G401.6 (cell line): ENCODE measurements around the gene TRAF3IP3.

Experiments used
- FAIRE-seq: peaks from 2 replicates; lab custom pipeline; 2012; peaks lifted over from hg19 to GRCh38; lab: Jason Lieb, UNC

Gene TRAF3IP3

DNA sequence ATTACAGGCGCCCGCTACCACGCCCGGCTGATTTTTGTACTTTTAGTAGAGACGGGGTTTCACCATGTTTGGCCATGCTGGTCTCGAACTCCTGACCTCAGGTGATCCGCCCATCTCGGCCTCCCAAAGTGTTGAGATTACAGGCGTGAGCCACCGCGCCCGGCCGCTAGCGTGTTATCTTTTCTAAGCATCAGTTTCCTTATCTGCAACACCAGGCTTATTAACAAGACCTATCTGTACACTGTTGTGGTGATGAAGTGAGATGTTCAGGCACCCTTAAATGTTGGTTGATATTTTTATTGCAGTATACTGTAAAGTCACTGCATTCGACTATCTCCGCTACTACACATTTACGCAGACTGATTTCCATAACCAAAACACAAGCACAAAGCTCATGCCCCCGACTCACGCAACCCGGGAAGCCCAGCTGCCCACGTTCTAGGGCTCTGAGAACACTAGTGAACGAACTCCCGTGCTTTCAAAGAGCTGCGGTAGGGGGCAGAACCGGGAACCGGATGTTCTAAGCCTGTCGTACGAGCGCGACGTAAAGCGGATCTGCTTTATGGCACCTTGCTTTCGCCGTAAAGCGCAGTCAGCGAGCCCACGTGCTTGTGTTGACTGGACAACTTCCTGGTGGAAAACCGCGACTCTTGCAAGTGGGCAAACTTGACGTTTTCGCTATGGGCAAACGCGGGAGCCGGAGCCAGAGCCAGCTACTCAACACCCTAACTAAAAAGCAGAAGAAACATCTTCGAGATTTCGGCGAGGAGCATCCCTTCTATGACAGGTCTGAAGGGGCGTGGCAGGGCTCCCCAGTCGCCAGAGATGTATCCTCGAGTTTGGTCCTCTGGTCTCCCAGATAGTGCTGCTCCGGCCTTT, 71.8 kb downstream of the TRAF3IP3 start, which contains the start of gene UTP25:
UTP25 (plus strand) TSS at position 589 of the 879 bp plus-strand sequence; CDS start at position 681, 92 bp downstream.
- FAIRE-seq: peak; percentile 95

DNA sequence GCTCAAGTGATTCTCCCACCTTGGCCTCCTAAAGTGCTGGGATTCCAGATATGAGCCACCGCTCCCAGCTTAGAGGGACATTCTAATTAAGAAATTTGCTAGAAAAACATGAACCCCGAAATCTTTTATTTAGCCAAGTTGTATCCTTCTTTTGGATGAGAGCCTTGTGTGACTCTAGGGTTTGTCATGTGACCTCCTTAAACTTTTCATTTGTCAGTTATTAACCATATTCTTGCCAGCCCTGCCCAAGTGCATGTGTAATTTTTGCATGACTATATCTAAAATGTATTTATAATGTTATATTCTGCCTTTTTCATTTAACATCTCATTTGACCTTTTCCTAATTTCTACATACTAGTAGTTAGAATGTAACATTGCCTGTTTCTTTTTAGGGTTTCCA, 73.9 kb downstream of the TRAF3IP3 start:
- no peak for FAIRE-seq

DNA sequence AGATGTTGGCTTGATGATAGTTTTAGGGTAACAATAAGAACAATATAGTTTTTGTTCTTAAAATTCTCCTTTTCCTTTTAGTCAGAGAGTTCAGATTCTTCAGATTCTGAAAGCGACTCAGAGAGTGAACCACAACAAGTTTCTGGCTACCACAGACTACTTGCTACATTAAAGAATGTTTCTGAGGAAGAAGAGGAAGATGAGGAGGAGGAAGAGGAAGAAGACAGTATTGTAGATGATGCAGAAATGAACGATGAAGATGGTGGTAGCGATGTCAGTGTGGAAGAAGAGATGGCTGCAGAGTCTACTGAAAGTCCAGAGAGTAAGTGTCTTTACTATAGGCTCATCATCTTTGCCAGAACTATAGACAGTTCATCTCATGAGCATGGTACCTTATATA, 74.9 kb downstream of the TRAF3IP3 start:
- no peak for FAIRE-seq

DNA sequence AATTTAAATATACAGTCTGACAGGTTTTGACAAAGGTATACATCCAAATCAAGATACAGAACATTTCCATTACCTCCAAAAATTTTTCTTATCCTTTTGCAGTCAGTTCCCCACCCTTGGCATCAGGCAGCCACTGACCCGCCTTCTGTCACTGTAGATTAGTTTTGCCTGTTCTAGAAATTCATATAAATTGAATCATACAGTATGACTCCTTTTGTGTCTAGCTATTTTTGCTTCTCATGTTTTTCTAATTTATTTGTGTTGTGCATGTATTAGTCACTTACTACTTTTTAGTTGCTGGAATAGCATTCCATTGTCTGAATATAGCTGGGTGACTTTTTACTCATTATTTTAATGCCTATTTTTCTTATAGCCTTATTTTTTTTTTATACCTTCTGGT, 75.8 kb downstream of the TRAF3IP3 start:
- no peak for FAIRE-seq
